HG03378 (cell line): ENCODE measurements around the gene SGSM2.

ENCODE experiments used
- ATAC-seq: cut with Tn5 transposase; IDR thresholded peaks from one replicate; pipeline ENCODE4 v1.9.1; 2021; ENCODE audit warnings: mild to moderate bottlenecking, moderate library complexity; ENCODE audit not compliant: unreplicated experiment

The SGSM2 gene

GRCh38 chr17:2416010-2416734 is 78.9 kb downstream of the SGSM2 start:
- ATAC-seq = no peak

DNA sequence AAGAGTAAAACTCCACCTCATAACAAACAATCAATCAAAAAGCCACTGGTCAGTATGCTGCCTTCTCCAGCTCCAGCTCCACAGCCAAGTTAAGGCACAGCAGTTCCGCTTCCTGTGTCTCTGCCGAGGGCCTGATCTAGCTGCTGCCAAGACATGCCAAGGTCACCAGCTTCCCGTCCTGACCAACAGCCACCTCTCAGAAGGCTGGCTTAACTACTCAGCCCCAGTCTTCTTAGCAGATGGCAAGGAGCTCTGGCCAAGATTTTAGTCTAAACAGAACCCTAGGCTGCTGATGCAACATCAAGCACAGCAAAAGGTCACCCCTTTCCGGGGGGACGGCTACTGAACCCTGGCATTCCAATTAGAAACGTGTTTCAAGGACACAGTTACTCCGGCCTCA is 81.3 kb downstream of the SGSM2 start:
- no peak for ATAC-seq

- no peak for ATAC-seq
These were observed 82.2 kb downstream of the SGSM2 start for GRCh38 chr17:2419486-2419885.

DNA sequence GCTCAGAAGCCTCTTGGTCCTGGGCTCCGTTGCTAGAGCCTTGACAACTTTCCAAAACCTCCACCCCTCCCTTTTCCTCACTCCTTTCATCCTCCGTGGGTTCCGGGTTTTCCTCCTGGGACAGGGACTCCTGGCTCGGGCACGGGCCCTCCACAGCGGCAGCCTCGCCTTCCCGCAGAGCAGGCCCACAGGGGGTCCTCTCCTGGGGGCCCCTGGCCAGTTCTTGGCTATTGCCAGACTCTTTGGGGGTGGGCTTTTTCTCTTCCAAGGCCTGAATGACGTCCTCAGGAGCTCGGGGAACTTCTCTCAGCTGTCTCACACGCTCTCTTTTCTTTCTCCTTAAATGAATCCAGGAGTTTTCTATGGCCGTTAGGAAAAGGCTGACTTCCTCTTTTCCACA is 82.9 kb downstream of the SGSM2 start:
- ATAC-seq = no peak

DNA sequence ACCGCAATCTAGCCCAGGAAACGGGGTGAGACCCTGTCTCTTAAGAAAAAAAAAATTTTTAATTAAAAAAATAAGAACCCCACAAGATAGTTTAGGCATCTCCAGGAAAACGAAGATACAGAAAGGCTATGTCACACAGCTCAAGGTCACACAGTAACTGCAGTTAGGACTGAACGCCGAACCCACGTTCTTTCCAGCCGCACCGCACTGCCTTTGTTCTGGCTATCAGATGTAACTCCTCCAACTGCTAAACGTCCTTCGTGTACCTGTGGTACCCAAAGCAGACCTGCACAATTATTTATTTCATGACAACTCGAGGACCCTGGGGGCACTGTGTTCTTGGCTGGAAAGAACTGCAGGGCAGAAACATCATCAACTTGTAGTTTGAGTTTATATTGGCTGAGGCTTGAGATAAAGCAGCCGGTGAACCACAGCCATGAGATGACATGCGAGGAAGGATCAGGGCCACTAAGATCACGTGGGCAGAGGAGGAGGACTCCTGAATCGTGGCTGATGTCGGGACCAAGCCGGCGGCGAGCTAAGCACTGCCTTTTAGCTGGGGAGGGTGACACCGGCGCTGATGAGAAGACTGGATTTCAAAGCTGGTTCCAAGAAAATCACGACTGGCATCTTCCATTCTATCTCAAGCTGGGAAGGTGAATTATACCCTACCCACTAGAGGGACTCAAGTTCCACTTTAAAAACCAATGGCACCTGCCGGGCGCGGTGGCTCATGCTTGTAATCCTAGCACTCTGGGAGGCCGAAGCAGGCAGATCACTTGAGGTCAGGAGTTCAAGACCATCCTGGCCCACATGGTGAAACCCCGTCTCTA is 84.2 kb downstream of the SGSM2 start:
- ATAC-seq = no peak

GRCh38 chr17:2423271-2423670 is 86.0 kb downstream of the SGSM2 start:
- no peak for ATAC-seq

DNA sequence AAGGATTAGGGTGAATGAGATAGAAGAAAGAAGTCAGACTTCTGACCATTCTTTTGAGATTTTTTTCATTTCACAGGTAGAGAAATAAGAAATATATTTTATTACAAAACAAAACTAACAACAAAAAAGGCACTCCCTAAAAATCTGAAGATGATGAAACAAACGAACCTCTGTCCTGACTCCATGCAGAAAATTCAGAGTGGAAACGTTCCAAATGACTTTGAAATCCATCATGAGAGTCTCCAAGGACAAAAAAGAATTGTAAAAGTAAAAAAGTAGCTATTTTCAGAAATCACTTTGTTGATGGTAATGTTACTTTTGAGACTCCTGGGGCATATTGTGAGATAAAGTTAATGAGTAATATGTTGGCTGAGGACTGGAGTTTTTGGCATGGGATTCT is 89.9 kb downstream of the SGSM2 start:
- ATAC-seq = no peak

GRCh38 chr17:2427910-2428309 is 90.6 kb downstream of the SGSM2 start:
- no peak for ATAC-seq
